DOHH2 (cell line): Measurements from ENCODE around the gene NEK11.

ENCODE experiments used
- H3F3A ChIP-seq: fragments of 200-600 bp; sonication (generic), shearing (Covaris generic); 2 replicates; pipeline ENCODE4 v1.6.0; 2016; ENCODE audit warnings: antibody characterized with exemption, mild to moderate bottlenecking; ENCODE audit not compliant: control insufficient read depth, insufficient read depth
- H3K27ac ChIP-seq: fragments of 200-600 bp; sonication (generic); 2 replicates; pipeline ENCODE4 v1.5.1; 2014; ENCODE audit warnings: low read depth, mild to moderate bottlenecking, low read length, moderate library complexity
- H3K27me3 ChIP-seq: fragments of 200-600 bp; sonication (generic); 2 replicates; pipeline ENCODE4 v1.6.1; 2014; ENCODE audit warnings: mild to moderate bottlenecking, low read length, mixed read lengths; ENCODE audit not compliant: control insufficient read depth
- H3K36me3 ChIP-seq: fragments of 200-600 bp; sonication (generic); 2 replicates; pipeline ENCODE4 v1.6.1; 2014; ENCODE audit warnings: mild to moderate bottlenecking, low read length, moderate library complexity, mixed read lengths; ENCODE audit not compliant: control insufficient read depth
- H3K4me1 ChIP-seq: fragments of 200-600 bp; sonication (generic); 2 replicates; pipeline ENCODE4 v1.6.1; 2014; ENCODE audit warnings: mild to moderate bottlenecking, low read length, mixed read lengths; ENCODE audit not compliant: control insufficient read depth
- H3K4me2 ChIP-seq: fragments of 200-600 bp; sonication (generic); 2 replicates; pipeline ENCODE4 v1.6.0; 2014; ENCODE audit warnings: mild to moderate bottlenecking, low read length, moderate library complexity
- H3K4me3 ChIP-seq: fragments of 200-600 bp; sonication (generic); 2 replicates; pipeline ENCODE4 v1.5.1; 2014; ENCODE audit warnings: mild to moderate bottlenecking, low read length, mixed read lengths
- H3K79me2 ChIP-seq: fragments of 200-600 bp; sonication (generic); 2 replicates; pipeline ENCODE4 v1.6.1; 2014; ENCODE audit warnings: mild to moderate bottlenecking, low read length, mixed read lengths; ENCODE audit not compliant: control insufficient read depth
- H3K9me2 ChIP-seq: fragments of 200-600 bp; sonication (generic); replicated peaks from 2 replicates; pipeline ENCODE4 v1.6.1; 2014; ENCODE audit warnings: mild to moderate bottlenecking, low read length, mixed read lengths; ENCODE audit not compliant: control insufficient read depth
- H3K9me3 ChIP-seq: fragments of 200-600 bp; sonication (generic); 2 replicates; pipeline ENCODE4 v1.6.1; 2014; ENCODE audit warnings: antibody characterized with exemption, low read length, mixed read lengths; ENCODE audit not compliant: control insufficient read depth, insufficient read depth
- H4K20me1 ChIP-seq: fragments of 200-600 bp; sonication (generic); 2 replicates; pipeline ENCODE4 v1.6.0; 2014; ENCODE audit warnings: low read depth, mild to moderate bottlenecking, antibody characterized with exemption, low read length, moderate library complexity; ENCODE audit not compliant: control insufficient read depth, insufficient read depth
- CTCF ChIP-seq: fragments of 200-600 bp; sonication (generic); IDR thresholded peaks from one replicate; pipeline ENCODE4 v1.5.1; 2014; ENCODE audit warnings: antibody characterized with exemption, mild to moderate bottlenecking, low read depth, low read length; ENCODE audit not compliant: poor library complexity, severe bottlenecking
- EZH2phosphoT487 ChIP-seq: fragments of 200-600 bp; sonication (generic); IDR thresholded peaks from 2 replicates; pipeline ENCODE4 v1.6.1; 2017; ENCODE audit warnings: borderline replicate concordance, mild to moderate bottlenecking, antibody characterized with exemption, low read length, moderate library complexity, mixed read lengths

NEK11 gene

GRCh38 chr3:131361464-131362421, 335.1 kb downstream of the NEK11 start:
- H3K9me3 ChIP-seq: no peaks in the 10 kb centered on the region; the same call in 1 of the 2 replicates
- TF ChIP-seq CTCF (no peak), EZH2phosphoT487 (no peak)
- H3F3A ChIP-seq: no peaks in the 10 kb centered on the region
- no peaks in the 10 kb centered on the region for H3K9me2 ChIP-seq
- H3K79me2 ChIP-seq: no peaks in the 10 kb centered on the region
- no peaks in the 10 kb centered on the region for H3K36me3 ChIP-seq
- H3K27me3 ChIP-seq: no peaks in the 10 kb centered on the region
- H3K4me3 ChIP-seq: no peak overlapping the region
- H4K20me1 ChIP-seq: no peaks in the 10 kb centered on the region
- no peak overlapping the region for H3K27ac ChIP-seq
- H3K4me1 ChIP-seq: no peaks in the 10 kb centered on the region
- no peak overlapping the region for H3K4me2 ChIP-seq

GRCh38 chr3:131363275-131363674, 336.6 kb downstream of the NEK11 start:
- Histone ChIP-seq H3K4me1 (no peaks in the 10 kb centered on the region), H3F3A (no peaks in the 10 kb centered on the region), H3K27ac (no peak overlapping the region), H3K9me3 (no peaks in the 10 kb centered on the region; the same call in 1 of the 2 replicates), H3K36me3 (no peaks in the 10 kb centered on the region), H3K9me2 (no peaks in the 10 kb centered on the region), H3K4me3 (no peak overlapping the region), H3K4me2 (no peak overlapping the region), H3K79me2 (no peaks in the 10 kb centered on the region), H3K27me3 (no peaks in the 10 kb centered on the region), H4K20me1 (no peaks in the 10 kb centered on the region)
- TF ChIP-seq CTCF (no peak), EZH2phosphoT487 (no peak)

- H3K27me3 ChIP-seq: no peaks in the 10 kb centered on the region
- TF ChIP-seq CTCF: no peak
- no peak for TF ChIP-seq EZH2phosphoT487
- H3K4me1 ChIP-seq: no peaks in the 10 kb centered on the region
- H3F3A ChIP-seq: no peaks in the 10 kb centered on the region
- no peaks in the 10 kb centered on the region for H3K36me3 ChIP-seq
- no peak overlapping the region for H3K4me2 ChIP-seq
- H3K9me3 ChIP-seq: no peaks in the 10 kb centered on the region
- H3K9me2 ChIP-seq: no peaks in the 10 kb centered on the region
- no peaks in the 10 kb centered on the region for H4K20me1 ChIP-seq
- no peak overlapping the region for H3K27ac ChIP-seq
- H3K79me2 ChIP-seq: no peaks in the 10 kb centered on the region
- no peak overlapping the region for H3K4me3 ChIP-seq
Observed at GRCh38 chr3:131370935-131371687, 344.4 kb downstream of the NEK11 start.
